ENCODE results near the gene FITM1.
A peak's percentile ranks its signal among the peaks of the same experiment; 100 is the strongest.

FITM1 gene

DNA sequence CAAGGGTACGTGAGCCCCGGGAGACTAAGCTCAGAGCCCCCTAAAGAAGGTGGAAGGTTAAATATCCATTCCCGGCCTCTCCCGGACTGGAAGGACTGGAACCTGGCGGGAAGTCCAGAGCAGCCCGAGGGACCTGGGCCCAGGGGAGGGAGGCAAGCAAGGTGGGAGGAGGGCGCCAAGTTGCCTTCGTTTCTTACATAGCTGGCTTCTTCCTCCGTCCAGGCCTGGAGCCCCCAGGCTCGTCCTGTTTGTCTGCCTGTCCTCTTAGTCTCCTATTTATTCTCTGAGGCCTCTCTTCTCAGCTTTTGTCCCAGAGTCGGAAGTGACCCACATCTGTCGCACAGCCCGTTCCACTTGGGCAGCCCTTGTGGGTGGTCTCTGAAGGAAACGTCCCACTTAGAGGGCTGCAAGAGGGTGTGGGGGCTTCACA lies 35.6 kb upstream of the FITM1 start:
- no peak for TF ChIP-seq EZH2 (IDR thresholded peaks at IDR 0.05; ENCODE audit: borderline replicate concordance, low read length)
- no peak for TF ChIP-seq CTCF (IDR thresholded peaks at IDR 0.05; ENCODE audit: low read length)
- Histone ChIP-seq H3K4me1 (ENCODE audit: insufficient read depth, low read length, severe bottlenecking) (peaks cover 19% of the 10 kb centered on the region), H4K20me1 (ENCODE audit: insufficient read depth, low read length) (no peaks in the 10 kb centered on the region), H3K9ac (ENCODE audit: low read length) (peak overlapping the region; percentile 92), H3K9me2 (ENCODE audit: low read depth, low read length) (no peaks in the 10 kb centered on the region), H3K27me3 (ENCODE audit: insufficient read depth, low read length) (no peaks in the 10 kb centered on the region), H3K4me3 (ENCODE audit: low read depth, low read length, poor library complexity, severe bottlenecking) (peak overlapping the region; percentile 77), H3F3A (ENCODE audit: insufficient read depth, low read length) (no peaks in the 10 kb centered on the region), H2AFZ (ENCODE audit: low read length) (0 out of 2 replicates have a peak overlapping the region, but pooled peaks have one; percentile 10), H3K27ac (ENCODE audit: low read depth, low read length, poor library complexity, severe bottlenecking) (peak overlapping the region; percentile 86), H3K9me3 (ENCODE audit: low read length) (no peaks in the 10 kb centered on the region), H3K79me2 (ENCODE audit: insufficient read depth, low read length) (no peaks in the 10 kb centered on the region), H3K36me3 (ENCODE audit: insufficient read depth, low read length) (peaks cover 7% of the 10 kb centered on the region; the same call in 1 of the 2 replicates), H3K4me2 (ENCODE audit: low read length) (peak overlapping the region; percentile 95)

DNA sequence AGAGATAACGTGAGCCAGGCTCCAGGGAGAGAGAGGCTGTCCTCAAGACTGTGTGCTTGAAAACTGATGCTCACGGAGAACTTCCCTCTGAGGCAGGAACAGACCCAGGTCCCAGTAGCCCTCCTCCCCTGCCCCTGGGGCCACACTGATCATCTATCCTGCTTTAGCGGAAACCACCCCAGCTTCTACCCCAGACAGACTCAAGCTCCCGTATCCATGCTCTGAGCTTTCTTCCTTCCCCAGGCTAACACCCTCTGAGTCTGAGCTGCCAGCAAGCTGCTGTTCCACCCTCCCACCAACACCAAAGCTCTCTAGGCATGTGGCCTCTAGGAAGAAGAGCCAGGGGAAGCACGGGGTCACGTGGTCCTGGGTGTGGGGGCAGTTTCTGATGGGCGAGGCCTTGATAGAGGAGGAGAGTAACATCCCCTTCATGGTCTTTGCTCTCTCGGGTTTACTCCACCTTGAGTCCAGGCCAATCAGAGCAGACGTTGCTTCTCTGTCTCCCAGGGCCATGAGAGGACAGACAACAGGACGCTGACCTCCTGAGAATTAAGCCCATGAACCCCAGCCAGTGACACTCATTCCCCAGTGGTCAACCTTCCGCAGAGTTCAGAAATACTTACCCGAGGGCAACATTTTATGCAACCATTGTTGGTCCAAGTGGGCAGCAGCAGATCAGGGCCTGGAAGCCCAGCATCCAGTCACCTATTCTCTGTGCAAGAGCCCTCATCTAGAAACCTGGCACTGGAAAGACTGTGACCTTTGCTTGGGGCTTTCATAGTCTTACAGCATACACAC lies 35.0 kb upstream of the FITM1 start:
- no peaks in the 10 kb centered on the region for H3K79me2 ChIP-seq (ENCODE audit: insufficient read depth, low read length)
- TF ChIP-seq CTCF (IDR thresholded peaks at IDR 0.05; ENCODE audit: low read length), result no peak
- no peak for TF ChIP-seq EZH2 (IDR thresholded peaks at IDR 0.05; ENCODE audit: borderline replicate concordance, low read length)
- H3K27me3 ChIP-seq (ENCODE audit: insufficient read depth, low read length), result no peaks in the 10 kb centered on the region
- peak overlapping the region; percentile 86 for H3K27ac ChIP-seq (ENCODE audit: low read depth, low read length, poor library complexity, severe bottlenecking)
- H2AFZ ChIP-seq (ENCODE audit: low read length), result no peak overlapping the region
- peaks cover 11% of the 10 kb centered on the region; the same call in 1 of the 2 replicates for H3K36me3 ChIP-seq (ENCODE audit: insufficient read depth, low read length)
- H4K20me1 ChIP-seq (ENCODE audit: insufficient read depth, low read length), result no peaks in the 10 kb centered on the region
- peak overlapping the region; percentile 77 for H3K4me3 ChIP-seq (ENCODE audit: low read depth, low read length, poor library complexity, severe bottlenecking)
- no peaks in the 10 kb centered on the region for H3K9me3 ChIP-seq (ENCODE audit: low read length)
- H3F3A ChIP-seq (ENCODE audit: insufficient read depth, low read length), result no peaks in the 10 kb centered on the region
- peak overlapping the region; percentile 95 for H3K4me2 ChIP-seq (ENCODE audit: low read length)
- peaks cover 19% of the 10 kb centered on the region for H3K4me1 ChIP-seq (ENCODE audit: insufficient read depth, low read length, severe bottlenecking)
- no peaks in the 10 kb centered on the region for H3K9me2 ChIP-seq (ENCODE audit: low read depth, low read length)
- H3K9ac ChIP-seq (ENCODE audit: low read length), result peak overlapping the region; percentile 92

DNA sequence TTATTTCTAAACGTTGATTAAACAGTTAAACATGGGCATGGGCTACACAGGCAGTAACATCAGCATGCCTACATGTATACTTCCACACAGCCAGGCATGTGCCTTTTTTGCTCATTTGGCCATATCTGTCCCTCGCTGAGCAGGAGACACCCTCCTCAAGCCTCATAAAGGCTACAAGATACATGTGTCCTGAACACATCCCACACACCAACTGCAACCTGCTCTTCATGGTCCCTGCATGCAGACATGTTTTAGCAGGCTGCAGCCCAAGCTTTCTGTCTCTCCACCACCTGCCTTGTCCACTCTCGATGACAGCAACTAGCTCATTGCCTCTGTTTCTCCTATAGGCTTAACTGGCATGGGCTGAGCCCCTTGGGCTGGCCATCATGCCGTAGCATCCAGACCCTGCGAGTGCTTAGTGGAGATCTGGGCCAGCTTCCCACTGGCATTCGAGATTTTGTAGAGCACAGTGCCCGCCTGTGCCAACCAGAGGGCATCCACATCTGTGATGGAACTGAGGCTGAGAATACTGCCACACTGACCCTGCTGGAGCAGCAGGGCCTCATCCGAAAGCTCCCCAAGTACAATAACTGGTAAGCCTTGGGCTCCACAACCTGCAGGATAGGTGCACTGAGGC lies 33.8 kb upstream of the FITM1 start:
- TF ChIP-seq CTCF (IDR thresholded peaks at IDR 0.05; ENCODE audit: low read length) (no peak), EZH2 (IDR thresholded peaks at IDR 0.05; ENCODE audit: borderline replicate concordance, low read length) (no peak)
- H3K27ac ChIP-seq (ENCODE audit: low read depth, low read length, poor library complexity, severe bottlenecking), result no peak overlapping the region
- peaks cover 19% of the 10 kb centered on the region for H3K4me1 ChIP-seq (ENCODE audit: insufficient read depth, low read length, severe bottlenecking)
- H3F3A ChIP-seq (ENCODE audit: insufficient read depth, low read length), result no peaks in the 10 kb centered on the region
- no peak overlapping the region for H3K4me3 ChIP-seq (ENCODE audit: low read depth, low read length, poor library complexity, severe bottlenecking)
- H3K9ac ChIP-seq (ENCODE audit: low read length), result no peak overlapping the region
- H3K9me3 ChIP-seq (ENCODE audit: low read length), result no peaks in the 10 kb centered on the region
- H2AFZ ChIP-seq (ENCODE audit: low read length), result no peak overlapping the region
- H4K20me1 ChIP-seq (ENCODE audit: insufficient read depth, low read length), result no peaks in the 10 kb centered on the region
- no peaks in the 10 kb centered on the region for H3K79me2 ChIP-seq (ENCODE audit: insufficient read depth, low read length)
- H3K4me2 ChIP-seq (ENCODE audit: low read length), result no peak overlapping the region
- H3K36me3 ChIP-seq (ENCODE audit: insufficient read depth, low read length), result peaks cover 11% of the 10 kb centered on the region; the same call in 1 of the 2 replicates
- no peaks in the 10 kb centered on the region for H3K27me3 ChIP-seq (ENCODE audit: insufficient read depth, low read length)
- no peaks in the 10 kb centered on the region for H3K9me2 ChIP-seq (ENCODE audit: low read depth, low read length)
